Measurements from ENCODE around the gene SPDYC. TPM values are rescaled to one million over a fixed set of nuclear protein-coding genes. Genes with fewer than 3 reads are reported as not detected.

The SPDYC gene
- total RNA-seq, 1 experiment from 2014 or later = 1.2 TPM

- TF ChIP-seq YY1 (IDR thresholded peaks at IDR 0.05; ENCODE audit: extremely low read depth, insufficient replicate concordance, low read depth, low read length) (no peak), ZFX (IDR thresholded peaks at IDR 0.05) (no peak), CTCF (IDR thresholded peaks at IDR 0.05 in 2 of 3, conservative IDR thresholded peaks at IDR 0.05 in 1 of 3; ENCODE audit: borderline replicate concordance in 1 of 3, insufficient read depth in 1 of 3, low read depth in 2 of 3, low read length in 2 of 3) (no peak), JUND (IDR thresholded peaks at IDR 0.05) (no peak)
- TF ChIP-seq, protein P1, sequence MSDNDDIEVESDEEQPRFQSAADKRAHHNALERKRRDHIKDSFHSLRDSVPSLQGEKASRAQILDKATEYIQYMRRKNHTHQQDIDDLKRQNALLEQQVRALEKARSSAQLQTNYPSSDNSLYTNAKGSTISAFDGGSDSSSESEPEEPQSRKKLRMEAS (IDR thresholded peaks at IDR 0.05) = no peak
These were observed 6.3 kb upstream of the SPDYC start (continued) for GRCh38 chr11:65163684-65164083.

DNA sequence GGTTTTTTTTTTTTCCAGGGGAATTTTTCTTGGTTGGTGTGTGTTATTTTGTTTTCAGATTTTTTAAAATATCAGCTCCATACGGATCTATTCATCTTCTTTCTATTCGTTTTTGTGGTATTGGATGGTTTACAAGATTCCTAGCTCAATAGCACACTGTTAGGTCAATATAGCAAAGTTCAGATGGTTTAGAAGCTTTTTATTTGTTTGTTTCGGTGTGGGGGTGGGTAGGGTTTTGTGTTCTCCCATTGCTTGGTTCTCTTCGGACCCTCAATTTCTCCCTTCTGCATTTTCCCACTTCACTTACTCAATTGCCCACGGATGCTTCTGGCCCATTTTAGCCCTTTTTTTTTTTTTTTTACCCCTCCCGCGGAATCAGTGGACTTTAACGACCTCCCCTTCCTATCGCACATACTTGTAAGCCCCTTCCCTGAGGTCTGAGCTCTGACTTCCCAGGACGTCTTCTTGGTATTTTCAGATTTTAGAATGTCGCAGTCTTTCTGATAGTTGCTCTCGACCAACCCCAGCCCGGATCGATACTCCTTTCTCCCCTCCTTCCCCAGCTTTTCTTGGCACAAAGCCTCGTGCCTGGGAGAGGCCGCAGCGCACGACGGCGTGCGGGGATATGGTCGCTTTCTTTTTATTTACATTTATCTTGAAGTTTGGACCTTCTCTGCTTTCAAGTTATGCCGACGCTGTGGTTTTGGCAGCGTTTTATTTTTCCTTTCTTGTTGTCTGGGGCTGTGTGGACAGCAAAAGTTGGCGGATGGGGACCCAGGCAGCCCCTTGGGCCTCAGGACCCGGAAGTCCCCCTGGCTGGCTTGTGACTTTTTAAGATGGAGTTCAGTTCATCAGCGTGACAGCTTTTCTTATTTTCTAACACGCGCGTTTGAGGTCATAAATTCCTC is 4.4 kb upstream of the SPDYC start:
- ATAC-seq = no peak
- no peak overlapping the region for H3K4me3 ChIP-seq (replicated peaks in 1 of 2; ENCODE audit: low read depth in 1 of 2, low read length in 2 of 2)
- H3K27ac ChIP-seq (ENCODE audit: low read depth, low read length) = no peak overlapping the region
- ChIA-PET POLR2A (interaction anchor here (1.1 to 1.4 kb wide), 2 partner anchors 18 to 30 kb away, joined by 3 to 4 read pairs; no protein-coding TSS in a partner anchor), RAD21 (ENCODE audit: low non-redundant PET in 1 of 2, low total read pairs in 2 of 2, uncharacterized antibody in 2 of 2, unreplicated experiment in 2 of 2) (no interaction called here), CTCF (no interaction called here)
- no peak for DNase-seq (ENCODE audit: low read depth, low spot score)
- H3K9me3 ChIP-seq (ENCODE audit: control insufficient read depth in 1 of 2, insufficient read depth in 1 of 2, low read depth in 1 of 2, low read length in 2 of 2) = no peaks in the 10 kb centered on the region
- H3K27me3 ChIP-seq (ENCODE audit: insufficient read depth, low read length) = no peaks in the 10 kb centered on the region
- BruUV-seq (replicated peaks) = no TSS peak
- no peaks in the 10 kb centered on the region for H4K20me1 ChIP-seq (ENCODE audit: insufficient read depth)
- no peak for TF ChIP-seq ZBTB33 (IDR thresholded peaks at IDR 0.05; ENCODE audit: extremely low read depth, insufficient replicate concordance, low read length)
- TF ChIP-seq POLR2A (IDR thresholded peaks at IDR 0.05; ENCODE audit: borderline replicate concordance, extremely low read depth, insufficient read depth, insufficient read length) = no peak
- no peak for TF ChIP-seq SRF (IDR thresholded peaks at IDR 0.05; ENCODE audit: low read depth)
- TF ChIP-seq CEBPB (IDR thresholded peaks at IDR 0.05; ENCODE audit: low read depth) = no peak
- no peak for TF ChIP-seq POLR2AphosphoS5 (IDR thresholded peaks at IDR 0.05; ENCODE audit: low read depth, low read length)
- no peak for TF ChIP-seq YY1 (IDR thresholded peaks at IDR 0.05; ENCODE audit: extremely low read depth, insufficient replicate concordance, low read depth, low read length)
- no peak for TF ChIP-seq ZNF274 (IDR thresholded peaks at IDR 0.05; ENCODE audit: low read depth, low read length)
- TF ChIP-seq EZH2phosphoT487 (IDR thresholded peaks at IDR 0.05; ENCODE audit: borderline replicate concordance) = no peak
- no peak for TF ChIP-seq FOSL1 (IDR thresholded peaks at IDR 0.05; ENCODE audit: low read depth)
- no peak for TF ChIP-seq ZFX (IDR thresholded peaks at IDR 0.05)
- TF ChIP-seq, protein P1 (IDR thresholded peaks at IDR 0.05) = no peak
- TF ChIP-seq CBX3 (IDR thresholded peaks at IDR 0.05; ENCODE audit: low read depth) = no peak
- no peak for TF ChIP-seq ATF3 (IDR thresholded peaks at IDR 0.05)
- no peaks in the 10 kb centered on the region for H3K36me3 ChIP-seq (ENCODE audit: control insufficient read depth in 1 of 2, insufficient read depth in 2 of 2, low read length in 2 of 2)
- H3K9me2 ChIP-seq (ENCODE audit: insufficient read depth) = no peaks in the 10 kb centered on the region
- H2AFZ ChIP-seq (ENCODE audit: low read depth, low read length, poor library complexity, severe bottlenecking) = no peak overlapping the region
- H3K79me2 ChIP-seq (ENCODE audit: insufficient read depth, low read length) = no peaks in the 10 kb centered on the region
- no peak overlapping the region for H3K4me2 ChIP-seq (ENCODE audit: low read length)
- no peak overlapping the region for H3K9ac ChIP-seq (ENCODE audit: low read length)
- peaks cover 9 to 16% of the 10 kb centered on the region in 2 experiments; a peak in 3 of 4 replicates for H3K4me1 ChIP-seq (ENCODE audit: control insufficient read depth in 1 of 2, insufficient read depth in 2 of 2, low read length in 2 of 2)
- intact Hi-C loops (cut with micrococcal nuclease) = no loop called here

All from HCT116 (cell line).